Choroid plexus epithelial cell (primary cell): ENCODE measurements around the gene NKAIN1.

Experiments used
- DNase-seq: peaks from one replicate; pipeline ENCODE4 v3.0.0-alpha.2; 2010; ENCODE audit warnings: low read depth
- H3K4me3 ChIP-seq: 2 replicates; pipeline ENCODE4 v1.5.1; 2011; ENCODE audit warnings: low read depth, mild to moderate bottlenecking, control low read depth, low read length, moderate library complexity
- TF ChIP-seq, protein P1 (sequence below): conservative IDR thresholded peaks from 2 replicates; pipeline ENCODE4 v1.5.1; 2011; ENCODE audit warnings: low read depth, mild to moderate bottlenecking, control low read depth, inconsistent platforms, low read length, moderate library complexity

Gene NKAIN1

DNA sequence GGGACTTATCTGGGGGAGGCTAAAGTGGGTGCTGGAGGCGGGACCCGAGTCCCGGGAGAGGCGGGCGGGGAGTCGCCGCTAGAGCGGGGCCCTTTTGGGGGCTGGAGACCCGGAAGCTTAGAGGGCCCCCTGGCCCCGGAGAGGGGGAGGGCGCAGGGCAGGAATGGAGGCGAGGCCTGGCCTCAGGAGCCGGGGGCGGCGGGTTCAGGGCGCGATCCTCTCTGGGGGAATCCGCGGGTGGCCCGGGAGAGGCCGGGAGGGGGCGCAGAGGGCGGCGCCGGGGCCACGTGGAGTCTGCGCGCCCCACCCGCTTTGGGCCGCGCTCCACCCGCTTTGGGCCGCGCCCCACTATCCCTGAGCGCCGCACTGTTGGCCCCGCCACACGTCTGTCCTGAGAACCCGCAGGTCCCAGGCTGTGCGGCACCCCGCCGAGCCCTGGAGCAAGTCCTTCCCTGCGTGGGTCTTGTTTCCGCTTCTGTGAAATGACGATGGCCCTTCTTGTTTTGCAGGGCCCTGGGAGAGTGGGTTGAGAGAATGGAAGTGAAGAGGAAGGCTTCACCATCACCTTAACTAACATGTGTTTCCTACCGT, 84.4 kb downstream of the NKAIN1 start:
- TF ChIP-seq, protein P1, sequence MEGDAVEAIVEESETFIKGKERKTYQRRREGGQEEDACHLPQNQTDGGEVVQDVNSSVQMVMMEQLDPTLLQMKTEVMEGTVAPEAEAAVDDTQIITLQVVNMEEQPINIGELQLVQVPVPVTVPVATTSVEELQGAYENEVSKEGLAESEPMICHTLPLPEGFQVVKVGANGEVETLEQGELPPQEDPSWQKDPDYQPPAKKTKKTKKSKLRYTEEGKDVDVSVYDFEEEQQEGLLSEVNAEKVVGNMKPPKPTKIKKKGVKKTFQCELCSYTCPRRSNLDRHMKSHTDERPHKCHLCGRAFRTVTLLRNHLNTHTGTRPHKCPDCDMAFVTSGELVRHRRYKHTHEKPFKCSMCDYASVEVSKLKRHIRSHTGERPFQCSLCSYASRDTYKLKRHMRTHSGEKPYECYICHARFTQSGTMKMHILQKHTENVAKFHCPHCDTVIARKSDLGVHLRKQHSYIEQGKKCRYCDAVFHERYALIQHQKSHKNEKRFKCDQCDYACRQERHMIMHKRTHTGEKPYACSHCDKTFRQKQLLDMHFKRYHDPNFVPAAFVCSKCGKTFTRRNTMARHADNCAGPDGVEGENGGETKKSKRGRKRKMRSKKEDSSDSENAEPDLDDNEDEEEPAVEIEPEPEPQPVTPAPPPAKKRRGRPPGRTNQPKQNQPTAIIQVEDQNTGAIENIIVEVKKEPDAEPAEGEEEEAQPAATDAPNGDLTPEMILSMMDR: peak; percentile 18
- peak; percentile 66 for DNase-seq
- peak overlapping the region; percentile 73 for H3K4me3 ChIP-seq

DNA sequence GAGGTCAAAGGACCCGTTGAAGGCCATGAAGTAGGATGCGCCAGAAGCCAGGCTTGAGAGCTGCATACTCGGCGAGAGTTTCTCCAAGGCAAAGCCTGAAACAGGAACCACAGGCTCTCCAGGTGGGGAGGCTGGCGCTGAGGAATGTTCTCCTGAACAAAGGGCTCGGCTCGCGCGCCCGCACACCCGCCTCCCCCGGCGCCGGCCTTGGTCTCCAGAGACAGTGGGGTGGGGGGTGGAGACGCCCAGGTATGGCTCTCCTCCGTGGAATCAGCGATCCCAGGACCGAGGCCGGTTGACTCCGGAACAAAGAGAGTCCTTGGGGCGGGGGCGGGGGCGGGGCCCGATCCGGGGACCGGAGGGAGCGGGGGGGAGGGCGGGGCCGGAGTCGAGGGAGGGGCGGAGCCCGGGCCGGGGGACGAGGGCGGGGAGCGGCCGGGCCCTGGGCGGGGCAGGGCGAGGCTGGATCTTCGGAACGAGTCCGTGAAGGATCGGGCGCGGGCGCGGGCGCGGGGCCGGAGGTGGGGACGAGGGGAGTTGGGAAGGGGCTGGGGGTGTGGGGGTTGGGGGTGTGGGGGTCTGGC, 85.0 kb downstream of the NKAIN1 start:
- DNase-seq: peak; percentile 79
- peak overlapping the region; percentile 73 for H3K4me3 ChIP-seq
- TF ChIP-seq, protein P1: no peak

DNA sequence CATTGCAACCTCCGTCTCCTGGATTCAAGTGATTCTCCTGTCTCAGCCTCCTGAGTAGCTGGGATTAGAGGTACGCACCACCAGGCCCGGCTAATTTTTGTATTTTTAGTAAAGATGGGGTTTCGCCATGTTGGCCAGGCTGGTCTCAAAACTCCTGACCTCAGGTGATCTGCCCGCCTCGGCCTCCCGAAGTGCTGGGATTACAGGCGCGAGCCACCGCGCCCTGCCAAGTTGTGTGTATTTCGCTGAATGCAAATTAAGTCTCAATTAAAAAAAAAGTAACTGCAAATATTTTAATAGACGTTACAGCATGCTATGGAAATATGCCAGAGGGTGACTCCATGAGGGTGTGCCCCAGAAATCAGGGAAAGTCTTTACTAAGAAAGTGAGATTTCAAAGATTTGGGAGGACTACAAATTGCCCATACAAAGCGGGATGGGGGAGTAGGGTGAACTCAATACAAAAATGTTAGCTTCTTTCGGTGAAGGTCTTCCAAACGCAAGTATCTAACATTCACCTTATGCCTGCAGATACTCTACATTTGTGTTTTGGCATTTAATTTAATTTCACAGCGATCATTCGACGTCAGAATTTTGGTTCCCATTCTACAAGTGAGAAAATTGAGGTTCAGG, 85.6 kb downstream of the NKAIN1 start:
- peak overlapping the region; percentile 67 for H3K4me3 ChIP-seq
- no peak for DNase-seq
- TF ChIP-seq, protein P1: no peak

GRCh38 chr1:31153423-31153822, 86.3 kb downstream of the NKAIN1 start:
- TF ChIP-seq, protein P1: no peak
- DNase-seq: no peak

DNA sequence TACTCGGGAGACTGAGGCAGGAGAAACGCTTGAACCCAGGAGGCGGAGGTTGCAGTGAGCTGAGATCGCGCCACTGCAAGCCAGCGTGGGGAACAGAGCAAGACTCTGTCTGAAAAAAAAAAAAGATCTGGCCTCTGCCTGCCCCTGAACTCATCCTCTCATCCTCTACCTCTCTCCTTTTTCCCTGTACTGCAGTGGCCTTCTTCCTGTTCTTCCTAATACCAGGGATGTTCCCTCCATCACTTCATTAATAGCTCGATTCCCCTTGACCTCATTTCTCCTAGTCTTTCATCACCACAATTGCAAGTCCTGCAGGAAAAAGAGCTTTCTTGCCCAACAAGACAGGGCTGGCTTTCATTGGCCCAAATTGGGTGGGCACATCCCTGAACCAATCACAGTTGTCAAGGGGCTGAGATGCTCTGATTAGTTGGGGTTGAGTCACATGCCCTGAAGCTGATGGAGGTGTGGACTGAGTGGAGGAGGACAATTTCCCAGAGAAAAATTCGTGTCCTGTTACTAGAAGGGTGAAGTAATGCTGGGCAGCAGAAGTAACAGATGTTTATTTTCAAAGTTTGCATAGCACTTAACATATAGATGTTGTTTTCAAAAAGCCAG, 87.4 kb downstream of the NKAIN1 start:
- peak; percentile 85 for DNase-seq

More at GRCh38 chr1:31153423-31153822, 86.3 kb downstream of the NKAIN1 start:
- no peak overlapping the region for H3K4me3 ChIP-seq

DNA sequence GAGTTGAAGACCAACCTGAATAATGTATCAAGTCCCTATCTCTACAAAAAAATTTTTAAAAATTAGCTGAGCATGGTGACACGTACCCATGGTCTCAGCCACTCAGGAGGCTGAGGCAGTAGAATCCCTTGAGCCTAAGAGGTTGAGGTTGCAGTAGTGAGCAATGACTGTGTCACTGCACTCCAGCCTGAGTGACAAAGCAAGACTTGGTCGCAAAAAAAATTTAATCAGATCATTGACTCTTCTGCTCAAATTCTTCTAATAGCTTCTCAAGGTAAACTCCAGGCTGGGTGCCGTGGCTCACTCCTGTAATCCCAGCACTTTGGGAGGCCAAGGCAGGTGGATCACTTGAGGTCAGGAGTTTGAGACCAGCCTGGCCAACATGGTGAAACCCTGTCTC, 88.3 kb downstream of the NKAIN1 start:
- TF ChIP-seq, protein P1: no peak
- no peak overlapping the region for H3K4me3 ChIP-seq
- no peak for DNase-seq

More for the DNA sequence above, 87.4 kb downstream of the NKAIN1 start:
- no peak overlapping the region for H3K4me3 ChIP-seq
- TF ChIP-seq, protein P1: no peak
